NCI-H1105 treated with DMSO at 0.1 percent for 48 hours (cell line): Measurements from ENCODE around the gene GPR15LG.

ENCODE experiments used
- DNase-seq: peaks from one replicate; lab custom pipeline; 2025; lab: John Stamatoyannopoulos, UW

The GPR15LG gene

DNA sequence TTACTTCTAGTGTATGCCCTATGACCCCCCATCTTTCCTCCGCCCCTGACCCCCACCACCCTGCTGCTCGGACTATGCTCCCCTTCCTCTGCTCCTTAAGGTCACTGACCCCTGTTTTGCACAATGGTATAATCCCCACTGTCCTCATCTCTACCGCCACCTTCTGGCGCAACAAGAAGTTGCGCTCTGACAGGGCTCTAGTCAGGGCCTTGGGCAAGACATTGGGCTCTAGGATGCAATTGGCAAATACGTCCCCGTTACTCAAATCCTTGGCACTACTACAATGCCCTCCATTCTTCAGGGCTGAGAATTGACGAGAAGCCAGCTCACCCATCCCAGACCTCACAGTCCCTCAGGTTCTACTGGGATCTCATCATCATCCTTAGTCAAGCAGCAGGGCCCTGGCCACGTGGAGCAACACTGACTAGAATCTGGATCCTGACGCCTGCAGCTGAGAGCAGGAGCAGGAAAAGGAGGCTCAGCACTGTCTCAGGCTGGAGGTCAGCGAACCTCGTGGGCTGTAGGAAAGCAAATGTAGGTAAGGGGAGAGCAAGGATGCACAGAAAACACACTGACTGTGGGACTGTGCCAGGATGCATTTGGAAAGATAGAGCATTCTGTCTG is 41.1 kb downstream of the GPR15LG start:
- no peak for DNase-seq

DNA sequence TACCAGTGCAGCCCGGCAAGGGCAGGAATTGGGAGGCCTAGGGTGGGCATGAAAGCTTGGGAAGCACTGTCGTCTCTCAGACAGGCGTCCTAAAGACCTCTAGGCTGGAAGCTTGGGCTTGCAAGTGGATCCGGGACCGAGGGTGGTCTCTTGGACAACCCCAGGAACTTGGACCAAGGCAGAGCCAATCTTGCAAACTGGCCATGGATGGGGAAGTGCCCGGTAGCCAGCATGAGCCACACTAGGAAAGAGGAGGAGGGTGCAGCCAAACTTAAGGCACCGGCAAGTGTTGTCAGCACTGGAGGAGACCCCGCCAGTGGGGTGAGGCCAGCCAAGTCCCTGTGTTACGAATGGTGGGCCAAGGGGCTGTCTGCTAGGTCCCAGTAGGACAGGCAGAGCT is 43.2 kb downstream of the GPR15LG start:
- DNase-seq: no peak

DNA sequence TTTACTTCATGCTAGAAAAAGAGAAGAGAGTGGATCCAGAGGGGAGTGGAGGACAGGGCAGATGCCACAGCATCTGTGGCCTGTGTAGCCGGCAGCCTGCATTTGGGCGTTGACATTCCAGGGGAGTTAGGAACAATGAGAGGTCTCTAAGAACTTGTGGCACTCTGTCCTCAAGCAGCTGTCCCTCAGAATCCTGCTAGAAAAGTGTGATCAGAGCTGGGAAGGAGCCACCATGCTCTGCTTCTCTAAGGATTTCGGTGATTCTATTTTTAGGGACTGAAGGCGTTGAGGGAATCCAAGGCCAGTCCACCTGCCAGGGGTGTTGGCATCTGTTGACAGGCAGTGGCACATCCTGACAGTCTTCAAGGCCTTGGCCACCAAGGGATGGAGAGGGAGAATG is 44.1 kb downstream of the GPR15LG start:
- no peak for DNase-seq

DNA sequence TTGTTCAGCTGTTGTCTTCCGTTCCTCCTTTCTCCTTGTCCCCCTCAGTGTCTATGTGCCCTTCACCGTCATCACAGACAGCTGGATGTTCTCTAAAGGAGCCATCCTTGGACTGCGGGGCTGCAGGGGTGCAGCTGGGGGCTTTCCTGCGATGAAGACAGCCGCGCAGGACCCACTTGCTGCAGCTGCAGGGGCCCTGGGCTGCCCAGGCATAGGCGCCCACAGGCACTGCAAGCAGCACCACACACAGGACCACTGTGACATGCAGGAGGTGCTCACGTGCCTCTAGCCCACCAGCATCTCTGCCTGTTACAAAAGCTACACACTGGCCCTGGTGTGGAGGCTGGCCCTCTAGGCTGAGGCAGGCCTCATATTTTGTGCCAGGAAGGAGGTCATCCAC is 48.3 kb downstream of the GPR15LG start:
- no peak for DNase-seq

DNA sequence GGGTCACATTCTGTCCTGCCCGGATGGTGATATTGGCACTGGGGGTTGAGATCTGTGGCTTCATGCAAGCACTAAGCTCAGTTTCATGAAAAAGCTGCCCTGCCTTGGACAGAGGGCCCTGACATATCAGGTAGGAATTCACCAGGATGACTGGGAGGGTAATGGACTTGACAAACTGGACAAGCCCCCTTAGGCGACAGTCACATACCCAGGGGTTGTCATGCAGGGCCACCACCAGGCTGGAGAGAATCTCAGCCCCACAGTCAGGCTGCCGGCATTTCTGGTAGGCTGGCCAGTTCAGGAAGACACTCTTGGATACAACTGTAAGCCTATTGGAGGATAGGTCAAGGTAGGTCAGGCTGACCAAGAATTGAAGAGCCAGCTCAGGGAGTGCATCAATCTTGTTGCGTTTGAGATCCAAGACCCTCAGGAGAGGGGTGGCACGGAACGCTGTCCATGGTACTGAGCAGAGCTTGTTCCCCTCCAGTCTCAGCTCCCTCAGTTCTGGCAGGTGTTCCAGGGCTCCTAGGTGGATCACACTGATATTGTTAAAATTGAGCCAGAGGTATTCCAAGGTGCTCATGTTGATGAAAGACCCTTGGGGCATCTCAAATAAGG is 50.9 kb downstream of the GPR15LG start:
- DNase-seq: no peak

DNA sequence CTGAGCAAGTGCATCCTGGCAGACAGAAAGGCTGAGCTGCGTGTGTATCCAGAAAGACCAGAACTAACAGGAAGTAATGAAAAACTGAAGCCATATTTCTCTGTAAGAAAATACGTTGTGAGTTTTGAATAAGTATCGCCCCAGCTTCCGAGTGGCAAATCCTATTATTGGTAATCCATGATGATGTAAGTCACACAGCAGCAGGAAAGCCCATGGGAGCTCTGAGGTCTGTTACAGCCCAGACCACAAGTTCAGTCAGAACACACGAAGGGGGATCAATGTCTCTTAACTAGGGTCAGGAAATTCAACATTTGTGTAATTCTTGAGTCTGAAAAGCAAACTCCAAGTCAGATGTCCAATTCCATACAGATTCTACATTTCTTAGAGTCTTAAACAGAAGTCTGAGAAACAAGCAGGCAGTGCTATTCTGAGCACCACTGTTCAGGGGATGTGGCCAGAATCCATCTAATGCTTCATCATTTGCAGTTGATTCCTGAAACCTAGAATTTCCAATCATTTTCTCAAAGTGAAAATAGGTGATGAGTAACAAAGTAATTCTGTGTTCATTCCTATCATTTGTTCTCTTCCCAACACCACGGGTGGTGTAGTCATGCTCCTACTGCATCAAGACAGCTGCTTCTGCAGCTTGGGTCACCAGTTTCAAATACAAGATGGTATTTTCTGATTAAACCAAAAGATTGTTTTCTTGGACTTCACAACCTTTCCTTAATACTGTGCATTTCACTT is 52.0 kb downstream of the GPR15LG start, which contains the start of gene LRIT2:
Gene LRIT2, minus strand, starts transcription at position 118 of the 747 bp plus-strand sequence. Its CDS starts 24 bp downstream, at position 94.
- no peak for DNase-seq

DNA sequence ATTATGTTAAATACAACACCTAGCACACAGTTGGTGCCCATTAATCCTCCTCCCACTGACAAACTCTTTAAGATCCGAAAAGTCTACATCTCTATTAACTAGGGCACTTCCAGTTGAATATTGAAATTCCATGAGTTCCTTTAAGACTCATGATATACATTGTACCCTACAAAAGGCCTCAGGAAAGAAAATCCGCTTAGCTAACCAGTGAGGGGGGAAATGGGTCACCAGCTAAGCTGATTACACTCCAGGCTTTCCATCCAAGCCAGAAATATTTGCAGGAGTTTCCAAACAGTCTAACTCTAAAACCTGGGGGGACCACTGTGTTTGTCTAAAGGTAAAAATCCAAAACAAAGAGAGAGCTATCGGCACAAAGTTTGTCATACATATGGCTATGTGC is 53.0 kb downstream of the GPR15LG start:
- DNase-seq: no peak

DNA sequence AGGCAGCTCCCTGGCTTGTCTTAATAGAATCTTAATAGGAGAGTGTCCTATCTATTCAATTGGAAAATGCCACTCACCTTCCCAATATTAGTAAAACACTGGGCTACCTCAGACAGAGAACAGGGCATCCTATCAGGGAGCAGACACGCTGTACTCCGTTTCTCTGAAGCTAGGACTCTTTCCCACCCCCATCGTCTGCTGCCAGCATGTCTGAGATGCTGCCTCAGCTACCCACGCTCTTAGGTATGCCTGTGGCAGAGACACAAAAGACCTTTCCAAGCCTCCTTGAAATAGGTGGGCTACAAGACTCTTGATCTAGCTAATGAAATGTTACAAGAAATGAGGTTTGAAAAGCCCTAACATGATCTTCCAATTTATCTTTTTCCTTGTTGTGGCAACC is 54.2 kb downstream of the GPR15LG start:
- no peak for DNase-seq

DNA sequence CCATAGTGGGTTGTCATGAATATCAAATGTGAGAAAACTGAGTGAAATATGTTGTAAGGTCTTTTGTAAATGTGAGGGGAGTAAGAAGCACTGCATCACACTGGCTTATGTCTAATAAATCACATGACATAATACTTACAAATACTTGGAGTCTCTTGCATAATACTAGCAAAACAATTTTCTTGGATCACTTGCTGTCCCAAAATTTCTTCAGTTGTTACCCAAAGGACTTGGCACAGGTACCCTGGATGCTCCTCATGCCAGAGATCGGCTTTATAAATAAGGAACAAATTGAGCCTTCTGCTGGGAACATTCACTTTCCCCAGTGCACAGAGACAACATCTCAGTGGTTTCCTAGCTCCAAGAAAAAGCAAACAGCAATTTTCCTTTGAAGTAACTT is 56.8 kb downstream of the GPR15LG start:
- no peak for DNase-seq

DNA sequence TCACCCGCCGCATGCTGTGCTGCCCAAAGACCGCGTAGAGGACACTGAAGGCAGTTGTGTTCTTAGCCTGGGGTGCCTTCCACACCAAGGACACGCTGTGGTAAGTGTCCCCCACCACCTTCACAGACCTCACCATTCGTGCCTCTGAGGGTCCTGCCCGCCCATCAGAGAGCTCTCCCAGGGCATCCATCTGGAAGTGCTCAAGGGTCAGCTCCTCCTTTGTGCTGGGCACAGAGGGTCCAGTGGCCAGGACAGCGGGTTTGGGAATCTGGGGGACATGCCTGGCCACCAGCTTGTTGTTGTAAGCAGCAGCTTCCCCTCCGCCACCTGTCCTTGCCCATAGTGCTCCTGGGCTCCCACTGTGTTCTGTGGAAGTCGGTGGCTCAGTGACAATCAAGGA is 58.8 kb downstream of the GPR15LG start:
- DNase-seq: no peak

DNA sequence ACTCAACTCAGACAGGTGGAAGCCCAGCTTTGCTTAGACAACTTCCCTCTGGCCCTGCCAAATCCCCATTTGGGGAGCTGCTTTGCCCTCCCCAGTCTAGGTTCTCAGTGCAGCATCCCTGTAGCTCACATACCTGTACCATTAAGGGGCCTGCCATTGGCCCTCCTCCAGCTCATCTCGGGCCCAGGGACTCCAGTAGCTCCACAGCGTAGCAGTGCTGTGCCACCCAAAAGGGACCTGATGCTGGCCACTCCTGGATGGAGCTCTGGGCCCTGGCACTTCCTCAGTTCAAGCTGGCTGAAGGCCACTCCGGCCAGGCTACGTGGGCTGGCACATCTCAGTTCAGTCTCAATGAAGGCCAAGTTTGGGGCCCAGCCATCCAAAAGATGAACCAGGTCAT is 60.3 kb downstream of the GPR15LG start:
- DNase-seq: no peak

DNA sequence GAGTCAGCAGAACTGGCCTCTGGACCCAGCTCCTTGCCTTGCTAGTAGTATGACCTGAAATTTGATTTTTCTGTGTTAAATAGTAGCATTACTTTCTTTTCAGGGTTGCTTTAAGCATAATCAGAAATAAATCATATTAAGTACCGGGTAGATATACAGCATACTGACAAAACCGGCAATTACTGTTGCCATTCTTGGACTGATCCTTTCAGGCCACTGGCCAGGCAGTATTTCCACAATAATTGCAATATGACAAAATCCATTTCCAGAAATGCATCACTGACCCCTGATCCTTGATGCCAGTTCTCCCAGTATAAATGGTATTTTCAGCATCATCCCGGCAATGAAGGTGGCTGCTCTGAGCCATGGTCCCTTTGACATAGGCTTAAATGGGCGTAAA is 60.9 kb downstream of the GPR15LG start:
- DNase-seq: no peak
